Retinal pigment epithelial cell (primary cell): Measurements from ENCODE around the gene TMEM50B.
A peak's percentile ranks its signal among the peaks of the same experiment; 100 is the strongest.

Experiments
- DNase-seq: peaks from one replicate; pipeline ENCODE4 v3.0.0-alpha.2; 2010; ENCODE audit warnings: low read depth
- H3K4me3 ChIP-seq: 2 replicates; pipeline ENCODE4 v1.5.1; 2011; ENCODE audit warnings: mild to moderate bottlenecking, low read length, control low read depth, moderate library complexity
- CTCF ChIP-seq: conservative IDR thresholded peaks from 2 replicates; pipeline ENCODE4 v1.5.1; 2011; ENCODE audit warnings: low read depth, low read length, control low read depth, inconsistent platforms

TMEM50B gene

GRCh38 chr21:33441489-33442477, 38.0 kb downstream of the TMEM50B start:
- TF ChIP-seq CTCF = no peak
- no peak overlapping the region for H3K4me3 ChIP-seq
- DNase-seq = no peak

GRCh38 chr21:33437140-33437539, 42.6 kb downstream of the TMEM50B start:
- H3K4me3 ChIP-seq = no peak overlapping the region
- TF ChIP-seq CTCF = no peak
- DNase-seq = no peak

- TF ChIP-seq CTCF = no peak
- H3K4me3 ChIP-seq = no peak overlapping the region
- DNase-seq = peak; percentile 63
Measured at GRCh38 chr21:33434770-33435360, 44.9 kb downstream of the TMEM50B start.

GRCh38 chr21:33433425-33434114, 46.2 kb downstream of the TMEM50B start:
- H3K4me3 ChIP-seq = no peak overlapping the region
- no peak for TF ChIP-seq CTCF
- no peak for DNase-seq

- H3K4me3 ChIP-seq = no peak overlapping the region
- no peak for TF ChIP-seq CTCF
Measured at GRCh38 chr21:33433001-33433400, 46.8 kb downstream of the TMEM50B start.

GRCh38 chr21:33432496-33432895, 47.3 kb downstream of the TMEM50B start:
- no peak overlapping the region for H3K4me3 ChIP-seq
- TF ChIP-seq CTCF = no peak
- no peak for DNase-seq

More at GRCh38 chr21:33433001-33433400, 46.8 kb downstream of the TMEM50B start:
- no peak for DNase-seq
